GM13977 (cell line): ENCODE data around the gene CCSER1.
"Not testable (repeated sequence)": the region's sequence is repeated elsewhere in the genome, so short reads cannot be mapped to it uniquely, and the experiment has no call there.

Experiments used
- DNase-seq: peaks from one replicate; pipeline ENCODE4 v3.0.0; 2012; ENCODE audit warnings: low spot score
- in situ Hi-C: fragments of 300-500 bp; cut with MboI; formaldehyde crosslinking; loops from one replicate; pipeline ENCODE4 v1.12.0; 2022; ENCODE audit warnings: low sequenced_read_pairs, low pct_unique_long_range_greater_than_20kb, mixed read lengths, inconsistent platforms; ENCODE audit not compliant: unreplicated experiment
- TF ChIP-seq, protein P1 (sequence below): IDR thresholded peaks from 2 replicates; pipeline ENCODE4 v1.5.1; 2012; ENCODE audit warnings: mild to moderate bottlenecking, control low read depth; ENCODE audit not compliant: insufficient read depth; ENCODE audit errors: extremely low read depth, missing control alignments

CCSER1 gene

DNA sequence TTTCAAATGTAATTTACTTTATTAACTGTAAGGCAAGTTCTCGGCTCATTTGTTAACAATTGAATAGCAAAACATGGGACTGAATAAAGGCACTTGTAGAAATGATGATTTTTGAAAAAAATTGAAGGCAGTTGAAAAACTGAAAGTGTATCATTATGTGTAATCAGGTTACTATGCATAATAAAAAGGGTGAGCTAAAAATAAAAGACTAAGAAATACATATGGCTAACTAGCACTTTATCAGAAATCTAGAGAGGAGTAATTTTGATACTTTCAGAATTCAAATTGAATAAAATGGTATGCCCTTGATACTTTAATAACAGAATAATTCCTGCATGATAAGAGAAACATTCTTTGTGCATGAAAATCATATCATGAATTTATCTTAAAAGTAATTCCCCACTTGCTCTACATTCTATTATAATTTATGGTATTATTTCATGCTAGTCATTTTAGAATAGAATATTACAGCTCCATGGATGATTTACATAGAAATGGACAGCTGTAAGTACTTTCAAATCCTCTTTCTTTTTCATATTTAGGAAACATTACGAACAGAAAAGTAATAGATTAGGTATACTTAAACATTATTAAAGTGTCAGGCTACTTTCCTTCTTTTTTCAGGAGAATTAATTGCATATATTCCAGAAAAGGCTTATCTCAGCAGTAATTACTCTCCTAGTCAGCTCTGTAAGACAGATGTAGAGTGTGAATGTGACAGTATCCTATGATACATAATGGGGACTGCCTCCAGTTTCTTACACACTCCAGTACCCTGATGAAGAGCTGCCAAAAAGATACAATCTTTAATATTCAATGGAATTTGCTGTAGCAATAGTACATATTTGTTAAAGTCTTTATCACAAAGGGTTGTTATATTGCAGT lies 697.3 kb downstream of the CCSER1 start:
- TF ChIP-seq, protein P1, sequence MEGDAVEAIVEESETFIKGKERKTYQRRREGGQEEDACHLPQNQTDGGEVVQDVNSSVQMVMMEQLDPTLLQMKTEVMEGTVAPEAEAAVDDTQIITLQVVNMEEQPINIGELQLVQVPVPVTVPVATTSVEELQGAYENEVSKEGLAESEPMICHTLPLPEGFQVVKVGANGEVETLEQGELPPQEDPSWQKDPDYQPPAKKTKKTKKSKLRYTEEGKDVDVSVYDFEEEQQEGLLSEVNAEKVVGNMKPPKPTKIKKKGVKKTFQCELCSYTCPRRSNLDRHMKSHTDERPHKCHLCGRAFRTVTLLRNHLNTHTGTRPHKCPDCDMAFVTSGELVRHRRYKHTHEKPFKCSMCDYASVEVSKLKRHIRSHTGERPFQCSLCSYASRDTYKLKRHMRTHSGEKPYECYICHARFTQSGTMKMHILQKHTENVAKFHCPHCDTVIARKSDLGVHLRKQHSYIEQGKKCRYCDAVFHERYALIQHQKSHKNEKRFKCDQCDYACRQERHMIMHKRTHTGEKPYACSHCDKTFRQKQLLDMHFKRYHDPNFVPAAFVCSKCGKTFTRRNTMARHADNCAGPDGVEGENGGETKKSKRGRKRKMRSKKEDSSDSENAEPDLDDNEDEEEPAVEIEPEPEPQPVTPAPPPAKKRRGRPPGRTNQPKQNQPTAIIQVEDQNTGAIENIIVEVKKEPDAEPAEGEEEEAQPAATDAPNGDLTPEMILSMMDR, result no peak
- DNase-seq, result no peak
- in situ Hi-C loops, result no loop called here

DNA sequence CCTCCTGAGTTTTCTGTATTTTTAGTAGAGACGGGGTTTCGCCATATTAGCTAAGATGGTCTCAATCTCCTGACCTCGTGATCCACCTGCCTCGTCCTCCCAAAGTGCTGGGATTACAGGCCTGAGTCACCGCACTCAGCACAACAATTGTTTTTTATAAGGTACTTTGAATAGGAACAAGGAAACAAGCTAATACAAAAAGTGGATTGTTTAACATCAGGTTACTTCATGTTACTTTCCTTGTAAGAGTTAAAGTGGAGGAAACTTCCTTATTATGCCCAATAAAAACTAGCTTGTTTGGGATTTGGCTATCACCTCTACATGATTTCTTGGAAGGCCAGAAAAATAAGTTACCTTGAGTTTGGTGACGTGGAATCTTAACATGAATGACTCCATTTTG lies 698.7 kb downstream of the CCSER1 start:
- no peak for DNase-seq
- TF ChIP-seq, protein P1, result no peak
- in situ Hi-C loops, result no loop called here

GRCh38 chr4:90833706-90834105 lies 706.5 kb downstream of the CCSER1 start:
- in situ Hi-C loops, result no loop called here
- no peak for DNase-seq
- TF ChIP-seq, protein P1, result no peak

GRCh38 chr4:90837241-90837640 lies 710.0 kb downstream of the CCSER1 start:
- in situ Hi-C loops, result no loop called here
- TF ChIP-seq, protein P1, result no peak
- no peak for DNase-seq

DNA sequence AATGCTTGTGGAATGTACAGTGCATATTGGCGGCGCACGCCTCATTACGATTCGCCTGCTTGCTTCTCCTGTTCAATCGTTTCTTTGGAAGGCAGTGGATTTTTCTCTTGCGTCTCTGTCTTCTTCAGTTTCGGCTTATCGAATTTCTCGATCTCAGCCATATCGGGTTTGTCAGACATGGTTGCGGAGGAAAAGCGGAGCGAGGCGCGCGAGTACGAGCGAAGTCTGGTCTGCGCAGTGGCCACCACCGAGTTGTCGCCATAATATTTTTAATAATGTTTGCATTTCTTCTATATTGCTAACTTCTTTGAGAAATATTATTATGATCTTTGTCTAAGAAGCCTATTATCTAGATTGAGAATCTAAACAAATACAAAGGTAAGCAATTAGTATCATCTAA lies 711.7 kb downstream of the CCSER1 start:
- in situ Hi-C loops, DNase-seq: not testable (repeated sequence)

DNA sequence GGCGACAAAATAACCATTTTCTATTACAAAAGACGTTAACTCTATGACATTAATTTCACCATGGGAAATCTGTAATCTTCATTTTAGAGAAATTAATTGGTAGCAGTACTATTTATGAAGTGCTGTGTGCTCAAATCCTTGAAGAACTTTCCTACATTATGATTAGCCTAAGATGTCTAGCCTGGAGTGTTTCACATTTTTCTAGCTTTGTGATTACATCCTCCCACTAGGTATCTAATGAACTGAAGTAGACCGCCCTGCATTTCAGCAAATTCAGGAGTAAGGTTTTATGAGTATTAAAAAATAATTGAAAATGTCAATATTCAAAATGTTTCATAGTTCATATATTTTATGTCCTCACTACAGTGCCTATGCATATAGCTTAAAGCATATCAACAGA lies 713.1 kb downstream of the CCSER1 start:
- no peak for DNase-seq
- TF ChIP-seq, protein P1, result no peak
- in situ Hi-C loops, result no loop called here

DNA sequence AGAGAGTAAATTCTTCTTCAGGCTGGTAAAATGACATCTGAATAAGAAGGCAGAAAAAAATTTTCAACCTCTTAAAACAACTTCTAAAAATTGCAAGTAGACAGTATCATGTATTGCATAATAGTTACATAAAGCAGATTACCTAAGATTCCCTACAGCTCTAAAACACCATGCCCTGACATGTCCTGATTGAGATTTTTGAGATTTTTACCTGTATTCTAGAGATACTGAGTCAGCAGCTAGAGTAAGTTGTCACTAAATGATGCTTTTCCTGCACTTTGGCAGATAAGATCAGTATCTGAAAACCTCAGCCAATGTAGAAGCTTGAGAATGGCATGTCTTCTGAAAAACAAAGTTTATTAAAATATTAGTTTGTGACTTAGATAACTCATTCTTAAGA lies 713.6 kb downstream of the CCSER1 start:
- no peak for DNase-seq
- in situ Hi-C loops, result no loop called here
- TF ChIP-seq, protein P1, result no peak
